ENCODE data around the gene PLXND1. TPM values are rescaled to one million over a fixed set of nuclear protein-coding genes. Genes with fewer than 3 reads are reported as not detected.

The PLXND1 gene
- total RNA-seq, 2 experiments from 2014 or later, result 4.7 to 6.0 TPM

DNA sequence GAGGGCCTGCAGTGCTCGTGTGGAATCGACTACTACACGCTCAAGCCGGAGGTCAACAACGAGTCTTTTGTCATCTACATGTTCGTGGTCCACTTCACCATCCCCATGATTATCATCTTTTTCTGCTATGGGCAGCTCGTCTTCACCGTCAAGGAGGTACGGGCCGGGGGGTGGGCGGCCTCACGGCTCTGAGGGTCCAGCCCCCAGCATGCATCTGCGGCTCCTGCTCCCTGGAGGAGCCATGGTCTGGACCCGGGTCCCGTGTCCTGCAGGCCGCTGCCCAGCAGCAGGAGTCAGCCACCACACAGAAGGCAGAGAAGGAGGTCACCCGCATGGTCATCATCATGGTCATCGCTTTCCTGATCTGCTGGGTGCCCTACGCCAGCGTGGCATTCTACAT, 74.2 kb downstream of the PLXND1 start:
- Histone ChIP-seq H3K9me2 (ENCODE audit: insufficient read depth, low read length) (no peaks in the 10 kb centered on the region), H4K20me1 (ENCODE audit: insufficient read depth, low read length) (no peaks in the 10 kb centered on the region), H3K9me3 (ENCODE audit: low read length) (no peaks in the 10 kb centered on the region), H3K27ac (ENCODE audit: low read depth, low read length, poor library complexity, severe bottlenecking) (no peak overlapping the region), H3K79me2 (ENCODE audit: insufficient read depth, low read depth, low read length) (no peaks in the 10 kb centered on the region), H3K4me1 (ENCODE audit: insufficient read depth, low read length, poor library complexity, severe bottlenecking) (no peaks in the 10 kb centered on the region), H3K4me2 (ENCODE audit: low read length) (no peak overlapping the region), H3K4me3 (ENCODE audit: low read depth, low read length, poor library complexity, severe bottlenecking) (no peak overlapping the region), H2AFZ (ENCODE audit: low read length) (no peak overlapping the region), H3K36me3 (ENCODE audit: insufficient read depth, low read length) (no peaks in the 10 kb centered on the region)
- DNase-seq (ENCODE audit: low spot score), result no peak
- intact Hi-C loops (cut with micrococcal nuclease; ENCODE audit: unreplicated experiment), result no loop called here
- ChIA-PET CTCF (ENCODE audit: unreplicated experiment) (no interaction called here), POLR2A (no interaction called here)
- BruUV-seq (replicated peaks), result no TSS peak
- TF ChIP-seq EZH2phosphoT487 (IDR thresholded peaks at IDR 0.05; ENCODE audit: borderline replicate concordance, low read depth, low read length), result no peak
- TF ChIP-seq, protein P1, sequence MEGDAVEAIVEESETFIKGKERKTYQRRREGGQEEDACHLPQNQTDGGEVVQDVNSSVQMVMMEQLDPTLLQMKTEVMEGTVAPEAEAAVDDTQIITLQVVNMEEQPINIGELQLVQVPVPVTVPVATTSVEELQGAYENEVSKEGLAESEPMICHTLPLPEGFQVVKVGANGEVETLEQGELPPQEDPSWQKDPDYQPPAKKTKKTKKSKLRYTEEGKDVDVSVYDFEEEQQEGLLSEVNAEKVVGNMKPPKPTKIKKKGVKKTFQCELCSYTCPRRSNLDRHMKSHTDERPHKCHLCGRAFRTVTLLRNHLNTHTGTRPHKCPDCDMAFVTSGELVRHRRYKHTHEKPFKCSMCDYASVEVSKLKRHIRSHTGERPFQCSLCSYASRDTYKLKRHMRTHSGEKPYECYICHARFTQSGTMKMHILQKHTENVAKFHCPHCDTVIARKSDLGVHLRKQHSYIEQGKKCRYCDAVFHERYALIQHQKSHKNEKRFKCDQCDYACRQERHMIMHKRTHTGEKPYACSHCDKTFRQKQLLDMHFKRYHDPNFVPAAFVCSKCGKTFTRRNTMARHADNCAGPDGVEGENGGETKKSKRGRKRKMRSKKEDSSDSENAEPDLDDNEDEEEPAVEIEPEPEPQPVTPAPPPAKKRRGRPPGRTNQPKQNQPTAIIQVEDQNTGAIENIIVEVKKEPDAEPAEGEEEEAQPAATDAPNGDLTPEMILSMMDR (conservative IDR thresholded peaks at IDR 0.05; ENCODE audit: low read length), result no peak

DNA sequence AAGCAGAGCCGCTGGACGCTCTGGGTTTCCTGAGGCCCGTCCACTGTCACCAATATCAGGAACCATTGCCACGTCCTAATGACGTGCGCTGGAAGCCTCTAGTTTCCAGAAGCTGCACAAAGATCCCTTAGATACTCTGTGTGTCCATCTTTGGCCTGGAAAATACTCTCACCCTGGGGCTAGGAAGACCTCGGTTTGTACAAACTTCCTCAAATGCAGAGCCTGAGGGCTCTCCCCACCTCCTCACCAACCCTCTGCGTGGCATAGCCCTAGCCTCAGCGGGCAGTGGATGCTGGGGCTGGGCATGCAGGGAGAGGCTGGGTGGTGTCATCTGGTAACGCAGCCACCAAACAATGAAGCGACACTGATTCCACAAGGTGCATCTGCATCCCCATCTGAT, 74.8 kb downstream of the PLXND1 start:
- Histone ChIP-seq H3K4me2 (ENCODE audit: low read length) (no peak overlapping the region), H3K27ac (ENCODE audit: low read depth, low read length, poor library complexity, severe bottlenecking) (no peak overlapping the region), H3K4me1 (ENCODE audit: insufficient read depth, low read length, poor library complexity, severe bottlenecking) (no peaks in the 10 kb centered on the region), H3K4me3 (ENCODE audit: low read depth, low read length, poor library complexity, severe bottlenecking) (no peak overlapping the region), H2AFZ (ENCODE audit: low read length) (no peak overlapping the region), H3K9me3 (ENCODE audit: low read length) (no peaks in the 10 kb centered on the region), H3K9me2 (ENCODE audit: insufficient read depth, low read length) (no peaks in the 10 kb centered on the region), H4K20me1 (ENCODE audit: insufficient read depth, low read length) (no peaks in the 10 kb centered on the region), H3K36me3 (ENCODE audit: insufficient read depth, low read length) (no peaks in the 10 kb centered on the region), H3K79me2 (ENCODE audit: insufficient read depth, low read depth, low read length) (no peaks in the 10 kb centered on the region)
- no peak for TF ChIP-seq EZH2phosphoT487 (IDR thresholded peaks at IDR 0.05; ENCODE audit: borderline replicate concordance, low read depth, low read length)
- TF ChIP-seq, protein P1 (conservative IDR thresholded peaks at IDR 0.05; ENCODE audit: low read length), result no peak
- ChIA-PET CTCF (ENCODE audit: unreplicated experiment) (no interaction called here), POLR2A (no interaction called here)
- no TSS peak for BruUV-seq (replicated peaks)
- intact Hi-C loops (cut with micrococcal nuclease; ENCODE audit: unreplicated experiment), result no loop called here
- no peak for DNase-seq (ENCODE audit: low spot score)

DNA sequence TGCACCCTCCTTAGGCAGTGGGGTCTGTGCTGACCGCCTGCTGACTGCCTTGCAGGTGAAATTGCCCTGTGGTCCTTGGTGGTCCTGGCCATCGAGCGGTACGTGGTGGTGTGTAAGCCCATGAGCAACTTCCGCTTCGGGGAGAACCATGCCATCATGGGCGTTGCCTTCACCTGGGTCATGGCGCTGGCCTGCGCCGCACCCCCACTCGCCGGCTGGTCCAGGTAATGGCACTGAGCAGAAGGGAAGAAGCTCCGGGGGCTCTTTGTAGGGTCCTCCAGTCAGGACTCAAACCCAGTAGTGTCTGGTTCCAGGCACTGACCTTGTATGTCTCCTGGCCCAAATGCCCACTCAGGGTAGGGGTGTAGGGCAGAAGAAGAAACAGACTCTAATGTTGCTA, 75.7 kb downstream of the PLXND1 start:
- Histone ChIP-seq H3K79me2 (ENCODE audit: insufficient read depth, low read depth, low read length) (no peaks in the 10 kb centered on the region), H4K20me1 (ENCODE audit: insufficient read depth, low read length) (no peaks in the 10 kb centered on the region), H3K9me2 (ENCODE audit: insufficient read depth, low read length) (no peaks in the 10 kb centered on the region), H3K4me2 (ENCODE audit: low read length) (no peak overlapping the region), H3K4me3 (ENCODE audit: low read depth, low read length, poor library complexity, severe bottlenecking) (no peak overlapping the region), H3K36me3 (ENCODE audit: insufficient read depth, low read length) (no peaks in the 10 kb centered on the region), H3K9me3 (ENCODE audit: low read length) (no peaks in the 10 kb centered on the region), H3K4me1 (ENCODE audit: insufficient read depth, low read length, poor library complexity, severe bottlenecking) (peaks cover 8% of the 10 kb centered on the region), H3K27ac (ENCODE audit: low read depth, low read length, poor library complexity, severe bottlenecking) (no peak overlapping the region), H2AFZ (ENCODE audit: low read length) (no peak overlapping the region)
- TF ChIP-seq, protein P1 (conservative IDR thresholded peaks at IDR 0.05; ENCODE audit: low read length), result no peak
- no peak for TF ChIP-seq EZH2phosphoT487 (IDR thresholded peaks at IDR 0.05; ENCODE audit: borderline replicate concordance, low read depth, low read length)
- POLR2A ChIA-PET, result no interaction called here
- no peak for DNase-seq (ENCODE audit: low spot score)
- intact Hi-C loops (cut with micrococcal nuclease; ENCODE audit: unreplicated experiment), result no loop called here
- CTCF ChIA-PET (ENCODE audit: unreplicated experiment), result no interaction called here
- BruUV-seq (replicated peaks), result no TSS peak
